ENCODE results near the gene GARRE1.
A peak's percentile ranks its signal among the peaks of the same experiment; 100 is the strongest.
"Not testable (repeated sequence)": the region's sequence is repeated elsewhere in the genome, so short reads cannot be mapped to it uniquely, and the experiment has no call there.

The GARRE1 gene, protein sequence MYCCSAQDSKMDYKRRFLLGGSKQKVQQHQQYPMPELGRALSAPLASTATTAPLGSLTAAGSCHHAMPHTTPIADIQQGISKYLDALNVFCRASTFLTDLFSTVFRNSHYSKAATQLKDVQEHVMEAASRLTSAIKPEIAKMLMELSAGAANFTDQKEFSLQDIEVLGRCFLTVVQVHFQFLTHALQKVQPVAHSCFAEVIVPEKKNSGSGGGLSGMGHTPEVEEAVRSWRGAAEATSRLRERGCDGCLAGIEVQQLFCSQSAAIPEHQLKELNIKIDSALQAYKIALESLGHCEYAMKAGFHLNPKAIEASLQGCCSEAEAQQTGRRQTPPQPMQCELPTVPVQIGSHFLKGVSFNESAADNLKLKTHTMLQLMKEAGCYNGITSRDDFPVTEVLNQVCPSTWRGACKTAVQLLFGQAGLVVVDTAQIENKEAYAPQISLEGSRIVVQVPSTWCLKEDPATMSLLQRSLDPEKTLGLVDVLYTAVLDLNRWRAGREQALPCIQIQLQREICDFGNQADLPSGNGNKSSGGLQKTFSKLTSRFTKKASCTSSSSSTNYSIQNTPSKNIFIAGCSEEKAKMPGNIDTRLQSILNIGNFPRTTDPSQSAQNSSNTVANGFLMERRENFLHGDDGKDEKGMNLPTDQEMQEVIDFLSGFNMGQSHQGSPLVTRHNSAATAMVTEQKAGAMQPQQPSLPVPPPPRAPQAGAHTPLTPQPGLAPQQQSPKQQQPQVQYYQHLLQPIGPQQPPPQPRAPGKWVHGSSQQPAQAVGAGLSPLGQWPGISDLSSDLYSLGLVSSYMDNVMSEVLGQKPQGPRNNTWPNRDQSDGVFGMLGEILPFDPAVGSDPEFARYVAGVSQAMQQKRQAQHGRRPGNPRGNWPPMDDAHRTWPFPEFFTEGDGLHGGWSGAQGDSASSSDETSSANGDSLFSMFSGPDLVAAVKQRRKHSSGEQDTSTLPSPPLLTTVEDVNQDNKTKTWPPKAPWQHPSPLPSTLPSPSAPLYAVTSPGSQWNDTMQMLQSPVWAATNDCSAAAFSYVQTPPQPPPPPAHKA (N-terminal part only)
- total RNA-seq, result 23.4 to 90.5 (median 83.9) reads per million in 3 experiments

DNA sequence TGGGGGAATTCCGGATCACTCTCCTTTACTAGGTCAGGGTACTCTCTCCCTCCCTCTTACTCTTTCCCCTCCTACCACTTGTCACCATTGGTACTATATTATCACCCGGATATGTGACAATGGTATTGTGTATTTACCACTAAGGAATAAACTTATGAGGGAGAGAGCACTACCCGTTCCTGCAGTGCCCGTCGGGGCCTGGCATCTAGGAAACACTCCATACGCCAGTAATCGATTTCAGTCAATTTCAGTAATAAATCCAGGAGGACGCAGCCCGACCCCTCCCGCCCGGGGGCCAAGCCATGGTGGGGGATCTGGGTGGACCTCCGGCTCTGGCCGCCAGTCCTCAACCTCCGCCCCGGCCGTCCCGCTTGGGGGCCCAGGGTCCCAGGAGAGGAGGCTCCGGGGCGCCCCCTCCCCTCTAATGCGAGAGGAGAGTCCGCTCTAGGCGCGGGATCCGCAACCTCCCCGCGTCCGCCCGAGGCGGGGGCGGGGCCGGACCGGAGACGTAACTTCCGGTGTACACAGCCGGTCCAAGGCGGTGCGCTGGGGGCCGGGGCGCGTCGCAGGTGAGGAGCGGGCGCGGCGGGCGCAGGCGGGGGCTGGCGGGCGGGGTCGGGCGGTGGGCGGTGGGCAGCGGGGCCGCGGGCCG is at the start of gene GARRE1:
GARRE1 (plus strand) TSS at position 509 of the 652 bp plus-strand sequence. CDS start 45,920 bp downstream, outside the sequence.
- DNase-seq, result peak; percentile 79

DNA sequence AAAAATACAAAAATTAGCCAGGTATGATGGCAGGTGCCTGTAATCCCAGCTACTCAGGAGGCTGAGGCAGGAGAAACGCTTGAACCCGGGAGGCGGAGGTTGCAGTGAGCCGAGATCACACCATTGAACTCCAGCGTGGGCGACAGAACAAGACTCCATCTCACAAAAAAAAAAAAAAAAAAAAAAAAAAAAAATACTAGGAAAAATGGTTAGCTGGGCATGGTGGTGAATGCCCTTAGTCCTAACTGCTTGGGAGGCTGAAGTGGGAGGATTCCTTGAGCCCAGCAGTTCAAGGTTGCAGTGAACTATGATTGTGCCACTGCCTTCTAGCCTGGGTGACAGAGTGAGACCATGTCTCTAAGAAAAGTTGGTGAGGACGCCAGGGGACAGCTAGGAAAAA is 49.0 kb upstream of the GARRE1 start:
- not testable (repeated sequence) for DNase-seq

DNA sequence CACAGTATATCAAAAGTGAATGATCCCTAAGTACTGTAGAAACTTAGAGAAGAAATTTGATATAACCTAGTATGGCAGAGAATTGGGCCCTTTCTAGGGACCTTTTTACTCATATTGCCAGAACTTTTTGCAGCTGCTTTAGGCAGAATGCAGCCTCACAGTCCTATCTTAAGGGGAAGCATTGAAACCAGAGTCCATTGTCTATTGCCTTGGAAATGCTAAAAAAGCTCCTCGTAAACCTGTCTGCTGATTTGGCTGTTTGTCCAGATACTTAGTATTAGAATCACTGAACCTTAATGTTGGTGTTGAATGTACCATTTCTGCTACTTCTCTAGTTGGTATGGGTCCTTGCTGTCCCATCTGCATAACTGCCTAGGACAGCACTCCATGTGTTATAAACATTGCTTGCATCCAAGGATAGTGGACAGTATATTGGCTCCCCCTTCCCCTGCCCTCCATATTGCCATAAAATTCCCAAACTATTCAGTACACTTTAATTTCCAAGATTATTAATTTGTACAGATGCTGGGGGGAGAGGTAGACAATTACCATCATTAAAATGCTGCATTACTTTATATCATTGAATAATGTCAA is 46.0 kb upstream of the GARRE1 start:
- no peak for DNase-seq

DNA sequence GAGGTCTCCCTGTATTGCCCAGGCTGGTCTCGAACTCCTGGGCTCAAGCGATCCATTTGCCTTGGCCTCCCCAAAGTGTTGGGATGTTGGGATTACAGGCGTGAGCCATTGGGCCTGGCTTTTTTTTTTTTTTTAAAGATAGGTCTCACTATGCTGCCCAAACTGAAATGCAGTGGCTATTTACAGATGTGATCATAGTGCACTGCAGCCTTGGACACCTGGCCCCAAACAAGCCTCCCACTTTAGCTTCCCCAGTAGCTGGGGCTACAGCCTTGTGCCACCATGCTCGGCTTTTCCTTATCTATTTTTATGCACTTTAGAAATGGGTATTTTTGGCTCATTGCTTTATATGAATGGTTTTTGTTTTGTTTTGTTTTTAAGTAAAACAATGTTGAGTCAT is 44.6 kb upstream of the GARRE1 start:
- DNase-seq, result no peak

DNA sequence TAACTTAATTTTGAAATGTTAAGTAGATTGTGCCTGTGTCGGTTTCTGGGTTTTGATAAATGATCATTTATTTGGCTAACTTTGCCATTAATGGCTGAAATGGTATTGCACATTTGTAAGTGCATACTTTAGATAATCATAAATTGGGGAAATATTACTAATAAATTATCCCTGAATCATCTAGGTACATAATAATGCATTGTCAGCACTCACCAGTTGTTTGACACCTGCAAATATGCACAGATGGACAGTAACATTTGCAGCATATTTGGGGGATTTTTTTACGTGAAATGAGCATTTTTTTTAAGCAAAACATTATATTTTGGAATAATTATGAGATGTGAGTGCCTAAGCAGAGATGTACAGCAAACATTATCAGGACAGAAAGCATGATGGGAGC is 41.1 kb upstream of the GARRE1 start:
- no peak for DNase-seq

DNA sequence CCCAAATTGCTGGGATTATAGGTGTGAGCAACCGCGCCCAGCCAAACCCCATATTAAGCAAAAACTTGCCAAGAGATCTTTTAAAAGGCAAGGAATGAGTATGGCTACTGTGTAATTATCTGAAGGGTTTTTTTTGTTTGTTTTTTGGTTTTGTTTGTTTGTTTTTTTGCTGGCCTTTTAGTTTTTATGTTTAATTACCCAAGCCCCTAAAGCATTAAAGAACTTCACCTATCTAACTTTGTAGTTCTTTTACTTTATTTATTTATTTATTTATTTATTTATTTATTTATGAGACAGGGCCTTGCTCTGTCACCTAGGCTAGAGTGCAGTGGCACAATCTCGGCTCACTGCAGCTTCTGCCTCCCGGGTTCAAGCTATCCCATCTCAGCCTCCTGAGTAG is 40.3 kb upstream of the GARRE1 start:
- no peak for DNase-seq

DNA sequence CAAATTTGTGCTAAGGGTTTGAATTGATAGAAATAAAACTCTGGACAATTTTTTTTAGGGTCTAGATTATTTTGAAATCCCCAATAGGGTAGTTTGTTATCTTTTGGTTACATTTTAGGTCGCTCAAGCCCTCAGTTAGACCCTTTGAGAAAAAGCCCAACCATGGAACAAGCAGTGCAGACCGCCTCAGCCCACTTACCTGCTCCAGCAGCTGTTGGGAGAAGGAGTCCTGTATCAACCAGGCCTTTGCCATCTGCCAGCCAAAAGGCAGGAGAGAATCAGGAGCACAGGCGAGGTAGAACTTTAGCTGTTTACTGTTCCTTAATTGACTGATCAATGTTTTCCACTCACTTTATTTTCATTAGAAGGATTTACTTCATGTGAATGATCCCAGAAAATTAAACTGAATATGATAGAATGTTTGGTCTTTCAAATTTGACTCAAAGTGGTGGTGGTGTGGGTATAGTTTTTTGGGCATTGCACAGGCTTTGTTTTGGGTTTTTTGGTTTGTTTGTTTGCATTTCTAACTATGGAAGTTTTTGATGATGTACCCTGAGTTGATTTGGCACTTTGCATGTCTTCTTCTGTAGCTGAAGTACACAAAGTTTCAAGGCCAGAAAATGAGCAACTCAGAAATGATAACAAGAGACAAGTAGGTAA is 39.2 kb upstream of the GARRE1 start:
- DNase-seq, result no peak

DNA sequence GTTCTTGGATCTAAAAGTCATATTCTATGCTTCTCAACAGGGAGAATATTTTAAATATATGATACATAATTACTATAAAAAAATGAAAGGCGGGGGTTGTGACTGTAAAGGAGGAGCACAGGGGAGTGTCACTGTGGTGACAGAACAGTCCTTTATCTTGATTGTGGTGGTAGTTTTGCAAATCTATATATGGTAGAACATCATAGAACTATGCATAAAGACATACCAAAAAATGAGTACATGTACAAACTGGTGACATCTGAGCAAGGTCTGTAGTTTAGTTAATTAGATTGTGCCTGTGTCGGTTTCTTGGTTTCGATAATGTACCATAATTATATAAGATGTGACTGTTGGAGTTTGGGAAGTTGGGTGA is 38.7 kb upstream of the GARRE1 start:
- no peak for DNase-seq

DNA sequence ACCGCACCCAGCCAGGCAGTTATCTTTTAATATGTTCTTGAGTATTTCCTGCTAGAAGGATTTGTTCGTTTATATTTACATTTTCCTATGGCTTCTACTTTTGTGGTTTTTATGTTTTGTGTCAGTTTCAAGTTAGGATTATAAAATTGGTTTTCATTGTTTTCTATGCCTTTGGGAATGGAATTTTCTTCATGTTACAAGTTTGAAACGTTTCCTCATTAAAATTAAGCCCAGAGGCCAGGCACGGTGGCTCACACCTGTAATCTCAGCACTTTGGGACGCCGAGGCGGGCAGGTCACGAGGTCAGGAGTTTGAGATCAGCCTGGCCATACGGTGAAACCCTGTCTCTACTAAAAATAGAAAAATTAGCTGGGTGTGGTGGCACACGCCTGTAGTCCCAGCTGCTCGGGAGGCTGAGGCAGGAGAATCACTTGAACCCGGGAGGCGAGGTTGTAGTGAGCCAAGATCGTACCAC is 37.6 kb upstream of the GARRE1 start:
- not testable (repeated sequence) for DNase-seq

DNA sequence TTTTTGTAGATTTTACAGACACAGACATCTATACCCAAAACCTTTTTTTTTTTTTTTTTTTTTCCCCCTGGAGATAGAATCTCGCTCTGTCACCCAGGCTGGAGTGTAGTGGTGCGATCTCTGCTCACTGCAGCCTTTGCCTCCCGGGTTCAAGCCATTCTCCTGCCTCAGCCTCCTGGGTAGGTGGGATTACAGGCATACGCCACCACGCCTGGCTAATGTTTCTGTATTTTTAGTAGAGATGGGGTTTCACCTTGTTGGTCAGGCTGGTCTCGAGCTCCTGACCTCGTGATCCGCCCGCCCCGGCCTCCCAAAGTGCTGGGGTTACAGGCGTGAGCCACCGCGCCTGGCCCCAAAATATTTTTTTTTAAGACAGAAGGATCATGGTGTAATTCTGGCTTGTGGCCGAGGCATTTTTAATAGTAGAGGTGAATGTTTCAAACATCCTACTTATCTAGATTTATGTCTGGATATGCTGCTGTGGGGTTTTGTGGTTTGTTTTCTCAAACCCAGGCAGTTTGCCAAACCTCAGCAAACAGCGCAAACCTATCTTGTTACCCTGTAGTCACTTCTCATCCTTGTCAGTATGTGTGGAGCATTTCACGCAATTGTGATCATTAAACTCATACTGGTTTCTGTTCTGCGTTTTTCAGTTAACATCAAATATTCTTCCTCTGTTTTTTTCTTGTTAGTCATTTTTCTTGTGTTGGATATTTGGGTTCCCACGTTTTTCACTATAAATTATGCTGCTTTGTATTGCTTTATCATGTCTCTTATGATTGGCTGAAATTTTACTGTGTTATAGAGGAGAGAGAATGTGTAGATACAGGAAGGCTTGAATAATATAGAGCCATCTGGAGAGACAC is 36.2 kb upstream of the GARRE1 start:
- peak; percentile 88 for DNase-seq

DNA sequence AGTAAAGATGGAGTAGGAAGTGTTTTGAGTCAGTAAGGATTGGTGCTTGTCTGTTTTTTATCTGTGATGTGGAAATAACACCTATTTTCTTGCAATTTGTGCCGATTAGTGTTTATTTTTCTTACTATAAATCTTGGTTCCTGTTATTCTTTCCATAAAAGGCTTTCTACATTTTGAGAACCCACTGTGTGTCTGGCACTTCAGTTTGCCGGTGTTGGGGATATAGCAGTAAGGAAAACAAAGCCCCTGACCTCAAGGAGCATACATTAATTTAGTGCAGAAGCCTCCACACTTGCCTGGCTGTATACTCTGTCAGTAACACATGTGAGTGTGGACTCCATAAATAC is 35.6 kb upstream of the GARRE1 start:
- no peak for DNase-seq

DNA sequence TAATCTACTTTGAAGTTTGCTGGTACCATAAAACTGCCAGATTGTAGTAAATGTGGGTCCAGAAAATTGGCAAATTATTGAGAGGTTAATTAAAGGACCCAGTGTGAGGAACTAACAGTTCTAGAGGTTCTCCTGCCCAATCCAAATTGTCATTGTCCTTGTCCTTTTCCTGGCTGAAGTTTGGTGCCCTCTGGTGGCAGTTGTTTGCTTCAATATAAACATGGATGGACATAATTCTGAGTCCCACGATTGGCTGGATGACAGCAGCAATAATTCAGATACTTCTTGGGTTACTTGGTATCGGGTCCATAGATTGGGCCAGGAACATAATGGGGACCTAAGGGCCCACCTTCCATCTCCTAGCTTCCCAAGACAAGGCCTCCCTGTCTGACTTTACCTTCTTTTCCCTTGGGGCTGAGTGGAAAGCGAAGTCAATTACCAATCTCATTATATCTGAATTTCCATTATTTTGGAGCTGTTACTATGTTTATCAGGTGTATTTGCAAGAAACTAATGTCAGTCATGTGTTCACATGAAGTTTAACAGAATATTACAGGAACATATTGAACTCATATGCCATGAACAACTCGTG is 33.8 kb upstream of the GARRE1 start:
- peak; percentile 34 for DNase-seq

DNA sequence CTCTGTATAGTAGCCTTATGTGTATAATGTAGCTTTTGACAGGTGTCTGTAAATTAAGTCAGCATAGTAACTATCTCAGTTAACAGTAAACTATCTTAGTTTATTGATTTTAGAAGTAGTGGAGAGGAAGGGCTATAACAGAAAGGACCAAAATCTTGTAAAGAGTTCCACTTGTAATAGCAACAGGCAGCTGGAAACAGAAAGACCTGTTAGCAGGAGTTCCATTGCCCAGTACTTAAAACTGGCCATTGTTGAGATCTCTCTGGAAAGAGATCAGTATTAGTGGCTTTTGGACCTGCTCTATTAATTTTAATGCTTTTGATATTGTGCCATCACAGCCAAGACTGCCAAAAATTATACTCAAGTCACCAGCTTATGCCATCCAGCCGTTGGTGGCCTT is 32.0 kb upstream of the GARRE1 start:
- no peak for DNase-seq

DNA sequence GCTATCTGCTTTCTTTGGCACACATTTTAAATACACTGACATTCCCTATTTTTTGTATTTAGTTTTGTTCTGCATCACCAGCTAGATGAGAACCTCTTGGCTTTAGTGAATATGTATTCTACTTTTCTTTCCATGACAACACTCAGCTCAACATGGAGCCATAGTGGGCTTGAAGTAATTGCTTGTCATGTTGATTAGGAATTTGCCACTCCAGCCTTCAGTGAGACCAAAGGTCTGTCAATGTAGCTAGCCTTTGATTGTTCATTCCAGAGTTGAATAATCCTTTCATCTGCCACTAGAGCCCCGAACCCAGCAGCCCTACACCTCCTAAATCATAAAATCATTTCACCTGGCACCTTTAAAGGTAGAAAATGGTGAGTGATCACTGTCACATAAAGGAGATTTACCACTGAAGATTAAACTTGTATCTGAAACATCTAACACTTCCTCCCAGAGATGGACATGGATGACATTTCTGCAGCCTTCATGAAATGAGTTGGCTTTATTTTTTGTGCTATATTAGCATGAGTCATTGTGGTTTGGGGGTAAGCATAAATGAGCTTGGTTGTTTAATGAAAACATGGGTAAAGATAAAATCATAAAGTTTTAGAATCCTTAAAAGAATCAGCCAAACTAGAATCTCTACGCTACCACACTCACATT is 29.2 kb upstream of the GARRE1 start:
- DNase-seq, result no peak

DNA sequence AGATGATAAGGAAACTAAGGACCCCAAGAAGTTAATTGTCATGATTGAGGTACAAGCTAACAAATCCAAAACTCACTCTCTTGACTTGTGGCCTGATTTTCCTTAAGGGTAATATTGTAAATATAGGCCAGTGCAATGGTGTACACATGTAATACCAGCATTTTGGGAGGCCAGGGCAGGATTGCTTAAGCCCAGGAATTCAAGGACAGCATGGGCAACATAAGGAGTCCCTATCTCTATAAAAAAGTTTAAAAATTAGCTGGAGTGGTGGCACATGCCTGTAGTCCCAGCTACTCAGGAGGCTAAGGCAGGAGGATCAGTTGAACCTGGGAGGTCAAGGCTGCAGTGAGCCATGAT is 28.7 kb upstream of the GARRE1 start:
- DNase-seq, result no peak

DNA sequence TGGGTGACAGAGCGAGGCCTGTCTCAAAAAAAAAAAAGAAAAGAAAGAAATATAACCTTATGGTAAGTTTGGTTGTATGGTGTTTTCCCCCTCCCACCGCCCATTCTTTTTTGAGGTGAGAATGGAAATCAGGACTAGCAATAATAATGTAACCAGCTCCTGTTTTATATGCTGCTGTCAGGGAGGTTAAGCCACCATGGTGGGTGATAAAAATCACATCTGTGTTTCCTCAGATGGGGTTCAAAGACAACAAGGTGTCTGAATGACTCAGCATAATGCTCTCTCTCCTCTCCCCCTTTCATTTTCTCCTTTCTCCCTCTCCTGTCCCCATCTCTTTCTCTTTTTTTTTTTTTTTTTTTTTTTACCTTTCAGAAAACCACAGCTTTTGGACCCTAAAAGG is 28.3 kb upstream of the GARRE1 start:
- no peak for DNase-seq

DNA sequence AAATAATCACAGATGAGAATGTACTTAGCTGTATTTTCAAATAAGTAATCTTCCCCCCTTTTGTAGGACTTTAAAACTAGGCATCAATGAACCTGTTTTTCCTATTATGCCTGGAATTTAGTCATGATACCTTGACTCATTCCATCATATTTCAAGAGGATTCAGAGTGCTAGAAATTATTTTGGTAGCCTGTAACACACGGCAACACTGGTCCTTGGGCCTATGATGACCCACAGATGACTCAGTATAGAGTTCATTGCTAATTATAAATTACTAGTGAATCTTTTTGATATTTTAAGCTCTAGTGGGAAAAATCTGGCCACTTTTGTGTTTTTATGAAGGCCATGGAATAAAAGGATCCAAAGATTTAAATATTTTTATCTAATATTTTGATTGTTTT is 26.0 kb upstream of the GARRE1 start:
- DNase-seq, result no peak

DNA sequence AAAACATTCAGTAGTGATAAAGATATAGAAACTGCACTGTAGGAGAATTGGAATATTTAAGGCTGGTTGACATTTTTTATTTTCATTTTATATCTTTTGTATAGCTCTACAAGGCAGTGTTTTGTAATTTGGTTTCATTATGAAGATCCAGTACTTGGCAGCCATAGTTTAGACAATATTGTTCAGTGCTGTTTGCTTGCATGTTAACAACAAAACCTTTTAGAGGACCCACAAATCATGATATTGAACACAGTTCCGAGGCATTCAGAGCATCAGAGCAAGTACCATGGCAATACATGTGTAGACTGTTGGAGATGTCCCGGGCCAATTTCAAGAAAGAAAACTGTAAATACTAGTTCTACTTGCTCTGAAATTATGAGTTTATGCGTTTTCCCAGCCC is 25.6 kb upstream of the GARRE1 start:
- DNase-seq, result no peak

DNA sequence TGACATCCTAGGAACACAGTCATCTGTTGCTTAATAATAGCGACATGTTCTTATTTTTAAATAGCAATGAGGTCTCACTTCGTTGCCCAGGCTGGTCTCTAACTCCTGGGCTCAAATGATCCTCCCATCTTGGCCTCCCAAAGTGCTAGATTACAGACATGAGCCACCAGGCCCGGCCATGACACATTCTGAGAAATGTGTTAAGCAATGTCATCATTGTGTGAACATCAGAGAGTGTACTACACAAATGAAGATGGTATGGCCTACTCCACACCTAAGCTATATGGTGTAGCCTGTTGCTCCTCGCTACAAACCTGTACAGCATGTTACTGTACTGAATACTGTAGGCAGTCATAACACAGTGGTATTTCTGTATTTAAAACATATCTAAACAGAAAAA is 24.6 kb upstream of the GARRE1 start:
- no peak for DNase-seq

DNA sequence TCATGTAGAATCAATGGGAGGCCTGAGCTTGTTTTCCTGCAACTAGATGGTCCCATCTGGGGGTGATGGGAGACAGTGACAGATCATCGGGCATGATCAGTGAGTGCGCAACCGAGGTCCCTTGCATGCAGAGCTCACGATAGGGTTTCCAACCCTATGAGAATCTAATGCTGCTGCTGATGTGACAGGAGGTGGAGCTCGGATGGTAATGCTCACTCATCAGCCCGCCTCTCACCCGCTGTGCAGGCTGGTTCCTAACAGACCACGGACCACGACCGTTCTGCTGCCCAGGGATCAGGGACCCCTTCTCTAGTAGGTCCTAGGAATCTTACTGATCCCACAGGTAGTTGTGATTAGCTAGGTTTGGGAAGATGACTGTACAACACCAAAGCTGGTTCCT is 23.5 kb upstream of the GARRE1 start:
- no peak for DNase-seq
